Superior temporal gyrus (tissue), 1 donor: ENCODE measurements around the gene OR10H2.
"Not testable (repeated sequence)": the region's sequence is repeated elsewhere in the genome, so short reads cannot be mapped to it uniquely, and the experiment has no call there.

Experiments
- DNase-seq: peaks from one replicate; pipeline ENCODE4 v3.0.0-alpha.2; 2016; ENCODE audit errors: extremely low spot score

OR10H2 gene

GRCh38 chr19:15769586-15769985, 41.8 kb downstream of the OR10H2 start:
- DNase-seq = no peak

GRCh38 chr19:15774159-15774558, 46.3 kb downstream of the OR10H2 start:
- DNase-seq = not testable (repeated sequence)

GRCh38 chr19:15775249-15775648, 47.4 kb downstream of the OR10H2 start:
- no peak for DNase-seq

- DNase-seq = no peak
Measured at GRCh38 chr19:15776264-15776663, 48.4 kb downstream of the OR10H2 start.

GRCh38 chr19:15776991-15777970, 49.5 kb downstream of the OR10H2 start:
- DNase-seq = no peak
